ENCODE results near the gene CKAP2.
"Not testable (repeated sequence)": the region's sequence is repeated elsewhere in the genome, so short reads cannot be mapped to it uniquely, and the experiment has no call there.

DNA sequence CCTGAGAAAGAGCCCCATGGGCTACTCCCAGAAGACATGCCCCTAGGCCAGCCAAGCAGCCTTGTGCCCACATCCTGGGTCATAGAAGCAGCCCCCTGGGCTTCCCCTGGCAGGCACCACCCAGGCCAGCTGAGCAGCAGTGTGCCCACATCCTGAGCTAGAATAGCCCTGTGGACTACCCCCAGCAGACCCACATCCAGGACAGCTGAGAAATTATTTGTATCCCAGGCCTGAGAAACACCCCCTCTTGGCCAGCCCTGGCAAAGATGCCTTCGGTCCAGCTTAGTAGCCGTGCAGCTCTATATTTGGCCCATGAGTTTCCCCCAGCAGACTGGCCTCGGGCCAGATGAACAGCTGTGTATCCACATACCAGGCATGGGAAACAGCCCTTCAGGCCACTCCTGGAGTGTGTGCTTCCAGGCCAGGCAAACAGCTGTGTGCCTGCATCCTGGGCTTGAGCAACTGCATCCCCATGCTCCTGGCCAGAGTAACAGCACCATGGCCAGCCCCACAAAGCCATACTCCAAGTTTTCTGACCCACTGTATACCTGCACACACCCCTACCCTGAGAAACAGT lies 55.0 kb downstream of the CKAP2 start:
- TF ChIP-seq, protein P1, sequence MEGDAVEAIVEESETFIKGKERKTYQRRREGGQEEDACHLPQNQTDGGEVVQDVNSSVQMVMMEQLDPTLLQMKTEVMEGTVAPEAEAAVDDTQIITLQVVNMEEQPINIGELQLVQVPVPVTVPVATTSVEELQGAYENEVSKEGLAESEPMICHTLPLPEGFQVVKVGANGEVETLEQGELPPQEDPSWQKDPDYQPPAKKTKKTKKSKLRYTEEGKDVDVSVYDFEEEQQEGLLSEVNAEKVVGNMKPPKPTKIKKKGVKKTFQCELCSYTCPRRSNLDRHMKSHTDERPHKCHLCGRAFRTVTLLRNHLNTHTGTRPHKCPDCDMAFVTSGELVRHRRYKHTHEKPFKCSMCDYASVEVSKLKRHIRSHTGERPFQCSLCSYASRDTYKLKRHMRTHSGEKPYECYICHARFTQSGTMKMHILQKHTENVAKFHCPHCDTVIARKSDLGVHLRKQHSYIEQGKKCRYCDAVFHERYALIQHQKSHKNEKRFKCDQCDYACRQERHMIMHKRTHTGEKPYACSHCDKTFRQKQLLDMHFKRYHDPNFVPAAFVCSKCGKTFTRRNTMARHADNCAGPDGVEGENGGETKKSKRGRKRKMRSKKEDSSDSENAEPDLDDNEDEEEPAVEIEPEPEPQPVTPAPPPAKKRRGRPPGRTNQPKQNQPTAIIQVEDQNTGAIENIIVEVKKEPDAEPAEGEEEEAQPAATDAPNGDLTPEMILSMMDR (IDR thresholded peaks at IDR 0.05; ENCODE audit: insufficient read depth, low read length, poor library complexity, severe bottlenecking) = not testable (repeated sequence)
- not testable (repeated sequence) for TF ChIP-seq EZH2phosphoT487 (conservative IDR thresholded peaks at IDR 0.05; ENCODE audit: low read length)
